SK-N-MC (cell line): ENCODE data around the gene PTPRF.

ENCODE experiments used
- DNase-seq: peaks from one replicate; pipeline ENCODE4 v3.0.0-alpha.2; 2011; ENCODE audit warnings: low read depth, low spot score
- H3K27ac ChIP-seq: fragments of 200-600 bp; sonication (generic); 2 replicates; pipeline ENCODE4 v1.5.1; 2016; ENCODE audit warnings: mixed run types
- H3K36me3 ChIP-seq: fragments of 200-600 bp; sonication (generic); 2 replicates; pipeline ENCODE4 v1.6.1; 2017; ENCODE audit warnings: antibody characterized with exemption, low read length, mixed read lengths; ENCODE audit not compliant: insufficient read depth
- H3K4me3 ChIP-seq: fragments of 200-600 bp; sonication (generic); 2 replicates; pipeline ENCODE4 v1.5.1; 2016
- H3K9ac ChIP-seq: fragments of 200-600 bp; sonication (generic); 2 replicates; pipeline ENCODE4 v1.8.0; 2017; ENCODE audit warnings: mixed run types, mixed read lengths; ENCODE audit not compliant: insufficient read length
- H3K9me3 ChIP-seq: fragments of 200-600 bp; sonication (generic); 2 replicates; pipeline ENCODE4 v1.6.1; 2017; ENCODE audit warnings: low read depth, mild to moderate bottlenecking, antibody characterized with exemption, low read length, moderate library complexity, mixed read lengths
- EZH2 ChIP-seq: fragments of 200-600 bp; sonication (generic); IDR thresholded peaks from one replicate; pipeline ENCODE4 v1.6.1; 2017; ENCODE audit warnings: antibody characterized with exemption
- FOXP2 ChIP-seq: optimal IDR thresholded peaks from 2 replicates; pipeline ENCODE3; 2011; ENCODE audit warnings: mild to moderate bottlenecking, moderate library complexity; ENCODE audit not compliant: insufficient read depth; ENCODE audit errors: extremely low read length, control extremely low read depth
- POLR2AphosphoS5 ChIP-seq: IDR thresholded peaks from 2 replicates; pipeline ENCODE4 v1.6.1; 2012; ENCODE audit warnings: mild to moderate bottlenecking, low read depth, low read length, borderline replicate concordance

Gene PTPRF

DNA sequence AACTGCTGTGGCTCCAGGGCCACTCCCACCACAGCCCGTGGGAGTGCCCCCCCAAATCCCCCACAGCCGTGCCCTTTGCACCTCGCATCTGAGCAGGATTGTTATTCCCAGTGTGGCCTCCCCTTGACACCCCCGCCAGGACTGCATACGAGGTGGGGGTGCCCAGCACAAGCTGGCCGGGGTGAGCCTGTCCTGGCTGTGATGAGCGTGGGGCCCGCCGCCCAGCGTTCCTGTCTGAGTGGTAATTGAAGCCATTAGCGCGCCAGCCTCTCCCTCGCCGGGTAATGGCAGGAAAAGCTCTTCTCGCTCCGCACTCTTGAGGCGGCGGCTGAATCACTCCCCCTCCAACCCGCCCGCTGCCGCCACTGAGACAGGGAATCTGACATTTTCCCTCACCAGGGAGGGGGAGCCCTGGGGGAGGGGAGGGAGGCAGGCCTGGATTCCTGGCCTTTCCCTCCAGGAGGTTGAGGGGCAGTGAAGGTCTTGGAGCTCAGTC, 27.7 kb downstream of the PTPRF start:
- Histone ChIP-seq H3K9ac (no peak overlapping the region), H3K27ac (no peak overlapping the region), H3K4me3 (no peak overlapping the region), H3K9me3 (no peaks in the 10 kb centered on the region), H3K36me3 (peaks cover 35% of the 10 kb centered on the region; the same call in 1 of the 2 replicates)
- DNase-seq, result no peak
- TF ChIP-seq POLR2AphosphoS5 (no peak), EZH2 (no peak), FOXP2 (no peak)

DNA sequence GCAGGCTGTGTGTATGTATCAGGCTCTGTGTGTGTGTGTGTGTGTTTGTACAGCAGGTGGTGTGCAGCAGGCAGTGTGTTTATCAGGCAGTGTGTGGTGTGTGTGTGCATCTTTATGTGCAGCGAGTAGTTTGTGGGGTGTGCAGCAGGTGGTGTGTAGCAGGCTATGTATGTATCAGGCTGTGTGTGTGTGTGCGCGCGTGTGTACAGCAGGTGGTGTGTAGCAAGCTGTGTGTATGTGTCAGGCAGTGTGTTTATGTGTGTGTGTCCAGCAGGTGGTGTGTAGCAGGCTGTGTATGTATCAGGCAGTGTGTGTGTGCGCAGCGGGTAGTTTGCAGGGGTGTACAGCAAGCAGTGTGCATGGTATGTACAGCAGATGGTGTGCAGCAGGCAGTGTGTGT, 29.0 kb downstream of the PTPRF start:
- Histone ChIP-seq H3K9ac (no peak overlapping the region), H3K27ac (no peak overlapping the region), H3K4me3 (no peak overlapping the region), H3K9me3 (no peaks in the 10 kb centered on the region), H3K36me3 (peaks cover 23% of the 10 kb centered on the region; the same call in 1 of the 2 replicates)
- no peak for DNase-seq
- TF ChIP-seq FOXP2, result no peak
- TF ChIP-seq EZH2, result no peak
- TF ChIP-seq POLR2AphosphoS5, result no peak

DNA sequence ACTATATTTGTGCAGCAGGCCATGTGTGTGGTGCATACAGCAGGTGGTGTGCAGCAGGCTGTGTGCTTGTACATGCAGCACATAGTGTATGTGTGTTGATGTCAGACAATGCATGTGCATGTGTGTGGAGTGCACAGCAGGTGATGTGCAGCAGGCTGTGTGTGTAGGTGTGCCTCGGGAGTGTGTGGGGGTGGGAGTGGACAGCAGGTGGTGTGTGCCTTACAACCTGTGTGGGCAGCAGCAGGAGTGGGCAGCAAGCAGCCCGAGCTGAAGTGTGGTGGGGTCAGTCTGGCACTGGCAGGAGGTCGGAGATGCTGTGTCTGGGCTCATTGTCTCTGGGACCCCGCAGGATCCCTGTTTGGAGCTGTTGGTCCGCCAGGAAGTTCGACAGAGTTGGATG, 29.6 kb downstream of the PTPRF start:
- no peak for TF ChIP-seq EZH2
- TF ChIP-seq POLR2AphosphoS5, result no peak
- TF ChIP-seq FOXP2, result no peak
- DNase-seq, result no peak

DNA sequence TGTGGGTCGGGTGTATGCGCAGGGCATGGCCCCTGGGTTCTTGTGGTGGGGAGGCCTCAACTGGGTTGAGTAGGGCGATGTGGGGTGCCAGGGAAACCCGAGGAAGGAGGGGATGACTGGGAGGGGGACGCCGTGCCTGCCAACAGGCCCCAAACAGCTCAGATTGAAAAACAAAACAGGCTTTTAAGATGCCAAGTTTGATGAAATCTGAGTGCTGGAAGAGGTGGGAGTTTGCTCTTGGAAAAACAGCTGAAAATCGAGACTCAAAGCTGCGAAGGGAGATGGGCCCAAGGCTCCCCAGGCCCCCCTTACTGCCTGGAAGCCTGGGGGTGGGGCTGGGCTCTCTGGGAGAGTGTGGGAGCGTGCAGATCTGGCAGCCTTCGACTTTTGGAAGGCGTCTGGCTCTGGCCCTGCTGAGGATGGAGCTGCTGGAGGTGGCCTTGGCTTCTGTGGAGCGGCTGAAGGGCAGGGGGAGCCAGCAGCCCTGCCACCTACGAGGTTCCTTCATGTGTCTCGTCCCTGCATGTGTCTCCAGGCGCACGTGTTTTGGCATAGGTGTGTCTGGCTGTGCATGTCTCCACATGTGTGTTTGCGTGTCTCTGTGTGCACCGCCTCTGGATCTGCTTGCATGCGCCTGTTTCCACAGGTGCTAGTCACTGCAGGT, 33.3 kb downstream of the PTPRF start:
- TF ChIP-seq POLR2AphosphoS5 (no peak), FOXP2 (no peak), EZH2 (no peak)
- no peaks in the 10 kb centered on the region for H3K9me3 ChIP-seq
- no peak overlapping the region for H3K4me3 ChIP-seq
- no peak overlapping the region for H3K9ac ChIP-seq
- peaks cover 7% of the 10 kb centered on the region; the same call in 1 of the 2 replicates for H3K36me3 ChIP-seq
- no peak for DNase-seq
- no peak overlapping the region for H3K27ac ChIP-seq

More for the DNA sequence above, 29.6 kb downstream of the PTPRF start:
- no peak overlapping the region for H3K27ac ChIP-seq
- no peaks in the 10 kb centered on the region for H3K9me3 ChIP-seq
- H3K4me3 ChIP-seq, result no peak overlapping the region
- no peak overlapping the region for H3K9ac ChIP-seq
- peaks cover 24% of the 10 kb centered on the region; the same call in 1 of the 2 replicates for H3K36me3 ChIP-seq

DNA sequence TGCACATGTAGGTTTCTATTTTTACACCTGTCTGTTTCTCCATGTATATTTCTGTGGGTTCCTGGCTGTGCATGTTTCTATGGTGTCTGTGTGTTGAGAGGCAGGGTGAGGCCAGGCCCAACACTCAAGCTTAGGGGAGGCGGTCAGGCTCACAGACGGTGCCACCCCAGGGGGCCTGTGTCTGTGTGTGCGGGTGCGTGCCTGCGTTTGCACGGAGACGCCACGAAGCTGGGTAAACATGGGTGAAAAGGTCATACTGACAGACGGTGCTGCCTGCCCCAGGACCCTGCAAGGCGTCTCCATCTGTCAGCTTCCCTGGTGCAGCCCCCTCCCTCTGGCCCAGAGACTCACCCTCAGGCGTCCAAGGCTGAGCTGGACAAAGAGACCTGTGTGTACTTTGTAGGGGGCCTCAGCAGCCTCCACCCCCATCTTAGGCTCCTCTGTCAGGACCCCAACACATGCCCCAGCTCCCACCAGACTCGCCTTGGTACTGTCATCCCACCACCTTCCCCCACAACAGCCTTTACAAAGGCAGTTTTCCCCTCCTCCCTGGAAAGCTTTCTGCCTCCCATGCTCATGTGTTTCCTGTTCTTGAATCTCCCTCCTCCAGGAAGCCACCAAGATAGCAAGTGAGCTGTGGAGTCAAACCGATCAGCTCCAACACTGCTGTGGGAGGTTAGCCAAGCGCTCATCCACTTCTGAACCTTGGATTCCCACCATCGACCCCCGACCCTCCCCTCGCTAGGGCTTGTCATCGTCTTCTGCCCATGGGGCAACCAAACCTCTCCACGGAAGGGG, 34.1 kb downstream of the PTPRF start:
- Histone ChIP-seq H3K9ac (no peak overlapping the region), H3K27ac (no peak overlapping the region), H3K4me3 (no peak overlapping the region), H3K36me3 (peaks cover 7% of the 10 kb centered on the region; the same call in 1 of the 2 replicates), H3K9me3 (no peaks in the 10 kb centered on the region)
- TF ChIP-seq EZH2, result no peak
- TF ChIP-seq POLR2AphosphoS5, result no peak
- no peak for TF ChIP-seq FOXP2
- DNase-seq, result no peak

DNA sequence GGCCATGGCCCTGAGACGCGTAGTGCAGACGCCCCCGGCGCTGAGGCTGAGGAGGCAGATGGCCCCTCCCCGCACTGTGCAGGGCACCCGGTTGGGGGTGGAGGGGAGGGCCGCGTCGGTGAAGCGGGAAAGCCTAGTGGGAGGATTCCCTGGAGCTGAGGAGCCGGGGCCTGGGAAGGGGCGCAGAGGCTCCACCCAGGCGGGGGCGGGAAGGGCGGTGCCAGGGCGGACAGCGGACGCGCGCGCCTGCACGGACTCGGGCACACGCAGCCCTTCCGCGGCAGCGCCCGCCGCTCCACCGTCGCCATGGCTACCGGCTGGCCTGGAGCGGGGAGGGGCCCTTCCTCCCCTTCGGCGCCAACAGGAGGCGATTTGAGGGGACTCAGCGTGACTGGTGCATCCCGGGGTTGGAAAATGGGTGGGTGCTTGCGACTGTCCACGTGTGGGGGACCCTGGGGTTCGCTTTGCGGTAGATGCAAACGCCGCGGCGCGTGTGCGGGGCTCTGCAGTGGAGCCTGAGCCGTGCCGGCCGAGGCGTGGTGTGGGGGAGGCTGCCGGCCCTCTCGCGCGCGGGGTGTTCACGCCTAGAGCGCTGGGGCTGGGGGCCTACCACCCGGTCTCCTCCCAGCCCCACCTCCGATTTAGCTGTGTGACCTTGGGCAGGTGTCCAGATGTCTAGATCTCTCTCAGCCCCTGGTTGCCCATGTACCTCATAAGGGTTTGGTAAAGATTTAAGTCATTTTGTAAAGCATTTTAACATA, 35.1 kb downstream of the PTPRF start:
- DNase-seq, result no peak
- H3K9ac ChIP-seq, result no peak overlapping the region
- no peak overlapping the region for H3K4me3 ChIP-seq
- no peak overlapping the region for H3K27ac ChIP-seq
- peaks cover 7% of the 10 kb centered on the region; the same call in 1 of the 2 replicates for H3K36me3 ChIP-seq
- TF ChIP-seq POLR2AphosphoS5, result no peak; the same call in 1 of the 2 replicates
- no peaks in the 10 kb centered on the region for H3K9me3 ChIP-seq

DNA sequence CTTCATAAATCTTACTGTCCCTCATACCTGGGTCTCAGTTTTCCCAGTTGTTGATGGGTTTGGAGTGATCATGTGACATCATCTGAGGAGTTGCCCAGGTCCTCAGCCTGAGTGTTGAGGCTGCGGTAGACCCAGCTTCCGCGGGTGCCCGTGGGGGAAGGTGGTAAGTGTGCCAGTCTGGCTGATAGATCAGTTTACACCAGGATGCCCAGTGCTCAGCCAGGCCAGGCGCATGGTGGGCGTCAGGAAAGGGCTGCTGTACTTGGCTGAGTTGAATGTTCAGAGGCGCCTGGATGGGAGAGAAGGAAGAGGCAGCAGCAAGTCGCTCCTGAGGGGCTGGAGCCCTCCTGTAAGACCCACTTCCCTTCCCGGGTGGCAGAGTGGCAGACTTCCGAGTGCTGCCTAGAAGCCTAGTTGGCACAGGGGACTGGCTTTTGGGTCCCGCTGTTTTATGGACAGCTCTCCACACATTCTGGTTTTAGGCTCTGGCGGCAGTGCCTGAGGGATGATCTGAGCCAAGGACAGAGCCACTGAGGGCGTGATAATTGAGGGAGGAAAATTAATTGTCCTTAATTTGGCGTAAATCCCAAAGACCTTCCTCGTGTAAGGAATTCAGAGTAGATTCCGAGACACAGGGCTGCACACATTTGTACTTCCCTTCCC, 35.8 kb downstream of the PTPRF start:
- Histone ChIP-seq H3K9me3 (no peaks in the 10 kb centered on the region), H3K4me3 (no peak overlapping the region), H3K9ac (no peak overlapping the region), H3K36me3 (peaks cover 7% of the 10 kb centered on the region; the same call in 1 of the 2 replicates), H3K27ac (no peak overlapping the region)
- DNase-seq, result no peak
- no peak for TF ChIP-seq FOXP2
- TF ChIP-seq EZH2, result no peak
- TF ChIP-seq POLR2AphosphoS5, result no peak
